Activated CD4-positive, alpha-beta T cell treated with anti-CD3 and anti-CD28 coated beads, Interleukin-2, Interleukin-6, amounts not matched to agents 100 ng/mL and 50 ng/mL, durations not matched to agents 16 hours and 8 hours (primary cell): ENCODE results near the gene RETREG3.
A peak's percentile ranks its signal among the peaks of the same experiment; 100 is the strongest.
"Not testable (repeated sequence)": the region's sequence is repeated elsewhere in the genome, so short reads cannot be mapped to it uniquely, and the experiment has no call there.

Experiments
- DNase-seq: peaks from one replicate; pipeline ENCODE4 v3.0.0-alpha.2; 2020

The RETREG3 gene

GRCh38 chr17:42568341-42569111, 40.6 kb downstream of the RETREG3 start:
- DNase-seq = no peak

GRCh38 chr17:42566883-42567573, 42.1 kb downstream of the RETREG3 start, which contains the start of gene MLX:
Gene MLX, plus strand, starts transcription at chr17:42567100. Its CDS starts 25 bp downstream, at chr17:42567125.
- DNase-seq = peak; percentile 96

- DNase-seq = no peak
Observed at GRCh38 chr17:42566215-42566882, 42.8 kb downstream of the RETREG3 start.

GRCh38 chr17:42565523-42566214, 43.5 kb downstream of the RETREG3 start:
- no peak for DNase-seq

- no peak for DNase-seq
Observed at GRCh38 chr17:42564815-42565522, 44.2 kb downstream of the RETREG3 start.

- DNase-seq = no peak
Observed at GRCh38 chr17:42563950-42564349, 45.2 kb downstream of the RETREG3 start.

- no peak for DNase-seq
Observed at GRCh38 chr17:42563543-42563942, 45.6 kb downstream of the RETREG3 start.

- no peak for DNase-seq
Observed at GRCh38 chr17:42563143-42563509, 46.0 kb downstream of the RETREG3 start.

GRCh38 chr17:42562388-42563142, 46.6 kb downstream of the RETREG3 start:
- DNase-seq = no peak

GRCh38 chr17:42561897-42562387, 47.2 kb downstream of the RETREG3 start, which contains the start of gene COASY:
Gene COASY, plus strand, starts transcription at chr17:42562148. Its CDS starts 475 bp downstream, at chr17:42562623.
- DNase-seq = peak; percentile 97

- no peak for DNase-seq
Observed at GRCh38 chr17:42560246-42560645, 48.9 kb downstream of the RETREG3 start.

GRCh38 chr17:42559075-42559474, 50.1 kb downstream of the RETREG3 start:
- no peak for DNase-seq

GRCh38 chr17:42555961-42556617, 53.1 kb downstream of the RETREG3 start:
- DNase-seq = not testable (repeated sequence)

- no peak for DNase-seq
Observed at GRCh38 chr17:42555122-42555622, 54.0 kb downstream of the RETREG3 start.

GRCh38 chr17:42554250-42555121, 54.7 kb downstream of the RETREG3 start:
- peak; percentile 90 for DNase-seq

- DNase-seq = peak; percentile 42
Observed at GRCh38 chr17:42553866-42554249, 55.3 kb downstream of the RETREG3 start.

GRCh38 chr17:42553161-42553818, 55.9 kb downstream of the RETREG3 start:
- DNase-seq = no peak

- not testable (repeated sequence) for DNase-seq
Observed at GRCh38 chr17:42552736-42553135, 56.4 kb downstream of the RETREG3 start, which contains the start of gene HSD17B1. Gene HSD17B1, plus strand, starts transcription at chr17:42552923. Its CDS starts 11 bp downstream, at chr17:42552934.
